Measurements from ENCODE around the gene ZNF318.
"Not testable (repeated sequence)": the region's sequence is repeated elsewhere in the genome, so short reads cannot be mapped to it uniquely, and the experiment has no call there.

The ZNF318 gene

DNA sequence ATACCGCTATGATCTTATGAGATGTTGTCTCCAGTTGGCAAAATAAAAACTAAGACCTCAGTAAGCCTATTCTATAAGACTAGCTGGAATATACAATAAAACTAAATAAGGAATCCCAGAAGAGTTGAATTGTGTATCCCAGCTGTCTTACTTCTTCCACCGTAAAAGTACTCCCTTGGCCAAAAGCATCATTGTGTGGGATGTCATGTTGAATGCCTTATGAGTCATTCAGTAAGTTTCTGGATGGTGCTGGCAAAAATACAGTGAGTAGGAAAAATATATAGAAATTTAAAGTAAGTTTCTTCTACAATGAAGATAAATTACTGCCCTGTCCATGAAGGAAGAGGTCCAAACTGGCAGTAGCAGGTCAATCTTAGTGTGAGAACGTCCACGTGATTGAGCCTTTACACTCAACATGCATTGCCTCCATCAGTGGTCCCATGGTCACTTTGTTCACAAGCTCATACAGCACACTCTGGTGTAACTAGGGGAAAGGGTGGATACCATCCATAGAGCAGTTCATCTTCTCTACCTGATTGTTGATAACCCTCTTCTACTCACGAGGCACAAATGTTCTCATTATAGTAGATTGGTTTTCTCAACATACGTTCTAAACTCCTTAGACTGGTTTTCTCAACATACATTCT lies 13.7 kb upstream of the ZNF318 start:
- no peak for TF ChIP-seq TAF1 (IDR thresholded peaks at IDR 0.05; ENCODE audit: borderline replicate concordance, low read depth, low read length)
- no peak for DNase-seq (ENCODE audit: insufficient read length)
- peak; percentile 63 for FAIRE-seq

DNA sequence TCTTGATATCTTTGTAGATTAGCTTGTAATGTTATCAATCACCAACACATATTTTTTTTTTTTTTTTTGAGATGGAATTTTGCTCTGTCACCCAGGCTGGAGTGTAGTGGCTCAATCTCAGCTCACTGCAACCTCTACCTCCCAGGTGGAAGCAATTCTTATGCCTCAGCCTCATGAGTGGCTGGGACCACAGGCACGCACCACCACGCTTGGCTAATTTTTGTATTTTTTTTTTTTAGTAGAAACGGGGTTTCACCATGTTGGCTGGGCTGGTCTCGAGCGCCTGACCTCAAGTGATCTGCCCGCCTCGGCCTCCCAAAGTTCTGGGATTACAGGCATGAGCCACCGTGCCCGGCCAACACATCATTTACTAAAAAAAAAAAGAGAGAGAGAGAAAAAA lies 11.4 kb upstream of the ZNF318 start:
- FAIRE-seq; DNase-seq (ENCODE audit: insufficient read length): not testable (repeated sequence)

DNA sequence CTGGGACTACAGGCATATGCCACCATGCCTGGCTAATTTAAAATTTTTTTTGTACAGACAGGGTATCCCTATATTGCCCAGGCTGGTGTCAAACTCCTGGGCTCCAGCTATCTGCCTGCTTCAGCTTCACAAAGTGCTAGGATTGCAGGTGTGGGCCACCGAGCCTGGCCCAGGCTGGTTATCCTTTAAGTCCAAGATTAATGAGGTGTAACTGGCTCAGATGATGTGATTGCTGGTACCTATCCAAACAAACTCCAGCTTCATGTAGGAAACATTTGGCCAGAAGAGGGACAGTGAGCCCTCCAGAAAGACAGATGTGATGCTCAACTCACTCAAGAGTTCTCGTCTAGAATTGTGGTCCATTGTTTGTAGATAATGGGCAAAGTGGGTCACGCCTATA lies 9.2 kb upstream of the ZNF318 start:
- DNase-seq (ENCODE audit: insufficient read length): no peak
- no peak for FAIRE-seq
- no peak for TF ChIP-seq TAF1 (IDR thresholded peaks at IDR 0.05; ENCODE audit: borderline replicate concordance, low read depth, low read length)
- TF ChIP-seq POLR2AphosphoS5 (IDR thresholded peaks at IDR 0.05; ENCODE audit: low read depth, low read length): no peak
- no peak for TF ChIP-seq POLR2A (IDR thresholded peaks at IDR 0.05; ENCODE audit: low read depth, low read length)

DNA sequence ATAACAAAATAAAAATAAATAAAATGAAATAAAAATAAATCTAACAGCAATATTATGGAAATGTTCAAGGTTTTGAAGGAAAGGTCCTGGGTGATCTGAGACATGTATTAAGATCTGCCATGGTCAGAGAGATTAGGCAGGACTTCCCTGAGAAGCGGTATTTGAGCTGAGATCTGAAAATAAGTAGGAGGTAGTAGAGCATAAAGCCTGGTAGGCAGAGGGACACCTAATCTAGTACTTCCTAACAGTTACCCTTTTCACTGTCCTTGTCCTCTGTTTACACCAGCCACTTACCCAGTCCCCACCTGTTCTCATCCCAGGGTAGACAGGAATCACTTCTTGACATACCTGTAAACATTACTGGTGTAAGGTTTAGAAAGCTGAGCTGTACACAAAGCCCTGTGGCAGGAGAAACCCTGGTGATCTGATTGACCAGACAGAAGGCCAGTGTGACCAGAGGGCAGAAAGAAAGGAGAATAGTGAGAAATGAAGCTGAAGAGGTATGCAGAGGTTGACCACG lies 8.3 kb upstream of the ZNF318 start:
- TF ChIP-seq TAF1 (IDR thresholded peaks at IDR 0.05; ENCODE audit: borderline replicate concordance, low read depth, low read length): no peak
- no peak for TF ChIP-seq POLR2A (IDR thresholded peaks at IDR 0.05; ENCODE audit: low read depth, low read length)
- TF ChIP-seq POLR2AphosphoS5 (IDR thresholded peaks at IDR 0.05; ENCODE audit: low read depth, low read length): no peak
- no peak for DNase-seq (ENCODE audit: insufficient read length)
- FAIRE-seq: peak; percentile 68

DNA sequence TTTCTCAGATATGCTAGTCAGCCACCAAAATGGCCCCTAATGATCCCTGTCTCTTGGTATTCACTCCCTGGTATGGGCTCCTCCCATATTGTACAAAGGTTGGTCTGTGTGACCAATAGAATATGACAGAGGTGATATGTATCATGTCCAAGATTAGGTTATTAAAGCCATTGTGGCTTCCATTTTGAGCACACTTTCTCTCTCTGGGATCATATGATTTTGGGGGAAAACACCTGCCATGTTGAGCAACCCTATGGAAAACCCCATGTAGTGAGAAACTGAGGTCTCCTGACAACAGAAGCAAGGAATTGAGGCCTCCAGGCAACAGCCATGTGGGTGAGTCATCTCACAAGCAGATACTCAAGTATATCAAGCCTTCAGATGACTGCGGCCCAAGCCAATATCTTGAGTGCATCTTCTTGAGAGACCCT lies 7.1 kb upstream of the ZNF318 start:
- FAIRE-seq: peak; percentile 78
- no peak for TF ChIP-seq POLR2AphosphoS5 (IDR thresholded peaks at IDR 0.05; ENCODE audit: low read depth, low read length)
- TF ChIP-seq POLR2A (IDR thresholded peaks at IDR 0.05; ENCODE audit: low read depth, low read length): no peak
- TF ChIP-seq TAF1 (IDR thresholded peaks at IDR 0.05; ENCODE audit: borderline replicate concordance, low read depth, low read length): no peak
- no peak for DNase-seq (ENCODE audit: insufficient read length)

DNA sequence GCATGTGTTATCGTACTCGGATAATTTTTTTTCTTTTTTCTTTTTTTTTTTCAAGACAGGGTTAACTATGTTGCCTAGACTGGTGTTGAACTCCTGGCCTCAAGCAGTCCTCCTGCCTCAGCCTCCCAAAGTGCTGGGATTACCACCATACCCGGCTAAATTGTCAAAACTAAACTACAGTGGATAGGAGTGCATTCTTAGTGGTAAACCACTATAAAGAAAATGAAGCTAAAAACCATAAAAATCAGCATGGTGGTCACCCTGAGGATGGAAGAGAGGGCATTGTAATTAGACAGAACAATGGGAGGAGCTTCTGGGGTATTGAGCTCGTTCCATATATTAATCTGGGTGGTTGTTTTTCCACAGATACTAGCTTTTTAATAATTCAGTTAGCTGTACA lies 6.2 kb upstream of the ZNF318 start:
- no peak for DNase-seq (ENCODE audit: insufficient read length)
- FAIRE-seq: peak; percentile 24
- no peak for TF ChIP-seq POLR2AphosphoS5 (IDR thresholded peaks at IDR 0.05; ENCODE audit: low read depth, low read length)
- TF ChIP-seq POLR2A (IDR thresholded peaks at IDR 0.05; ENCODE audit: low read depth, low read length): no peak
- TF ChIP-seq TAF1 (IDR thresholded peaks at IDR 0.05; ENCODE audit: borderline replicate concordance, low read depth, low read length): no peak

DNA sequence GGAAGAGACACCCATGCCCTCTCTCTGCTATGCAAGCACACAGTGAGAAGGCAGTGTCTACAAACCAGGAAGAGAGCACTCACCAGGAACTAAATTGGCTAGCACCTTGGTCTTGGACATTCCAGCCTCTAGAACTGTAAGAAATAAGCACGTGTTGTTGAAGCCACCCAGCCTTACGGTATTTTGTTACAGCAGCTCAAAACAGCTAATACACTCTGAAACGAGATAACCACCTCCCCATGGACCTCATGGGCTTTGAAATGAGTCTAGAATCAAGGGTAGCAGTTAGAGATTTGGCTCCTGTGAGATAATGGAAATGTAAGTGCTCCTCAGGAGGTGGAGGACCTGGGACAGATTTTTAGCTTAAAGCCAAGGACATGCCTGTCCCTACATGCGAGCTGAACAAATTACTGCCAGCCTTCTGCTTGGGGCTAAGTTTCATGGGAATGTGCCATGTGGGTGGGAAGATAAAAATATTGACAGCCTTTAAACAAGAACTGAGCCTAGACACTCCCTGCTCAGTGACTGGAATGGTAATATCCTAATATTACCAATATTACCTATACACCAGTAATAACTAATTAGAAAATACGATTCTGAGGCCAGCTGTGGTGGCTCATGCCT lies 3.9 kb upstream of the ZNF318 start:
- DNase-seq (ENCODE audit: insufficient read length) (no peak), FAIRE-seq (no peak)
- TF ChIP-seq POLR2A (IDR thresholded peaks at IDR 0.05; ENCODE audit: low read depth, low read length): no peak
- TF ChIP-seq POLR2AphosphoS5 (IDR thresholded peaks at IDR 0.05; ENCODE audit: low read depth, low read length): no peak
- TF ChIP-seq TAF1 (IDR thresholded peaks at IDR 0.05; ENCODE audit: borderline replicate concordance, low read depth, low read length): no peak

DNA sequence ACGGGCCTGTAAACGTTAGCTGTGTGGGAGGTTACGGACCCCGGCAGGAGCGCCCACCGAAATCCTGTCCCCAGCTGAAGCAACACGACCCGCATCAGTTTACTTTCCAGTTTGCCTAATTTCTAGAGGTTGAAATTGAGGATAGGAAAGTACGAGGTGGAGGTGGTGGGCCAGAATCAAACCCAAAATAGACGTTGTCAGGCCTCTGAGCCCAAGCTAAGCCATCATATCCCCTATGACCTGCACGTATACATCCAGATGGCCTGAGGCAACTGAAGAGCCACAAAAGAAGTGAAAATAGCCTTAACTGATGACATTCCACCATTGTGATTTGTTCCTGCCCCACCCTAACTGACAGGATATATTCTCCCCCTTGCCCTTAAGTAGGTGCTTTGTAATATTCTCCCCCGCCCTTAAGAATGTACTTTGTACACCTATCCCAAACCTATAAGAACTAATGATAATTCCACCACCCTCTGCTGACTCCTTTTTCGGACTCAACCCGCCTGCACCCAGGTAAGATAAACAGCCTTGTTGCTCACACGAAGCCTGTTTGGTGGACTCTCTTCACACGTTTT lies 645 bp upstream of the ZNF318 start:
- DNase-seq (ENCODE audit: insufficient read length); FAIRE-seq: not testable (repeated sequence)

DNA sequence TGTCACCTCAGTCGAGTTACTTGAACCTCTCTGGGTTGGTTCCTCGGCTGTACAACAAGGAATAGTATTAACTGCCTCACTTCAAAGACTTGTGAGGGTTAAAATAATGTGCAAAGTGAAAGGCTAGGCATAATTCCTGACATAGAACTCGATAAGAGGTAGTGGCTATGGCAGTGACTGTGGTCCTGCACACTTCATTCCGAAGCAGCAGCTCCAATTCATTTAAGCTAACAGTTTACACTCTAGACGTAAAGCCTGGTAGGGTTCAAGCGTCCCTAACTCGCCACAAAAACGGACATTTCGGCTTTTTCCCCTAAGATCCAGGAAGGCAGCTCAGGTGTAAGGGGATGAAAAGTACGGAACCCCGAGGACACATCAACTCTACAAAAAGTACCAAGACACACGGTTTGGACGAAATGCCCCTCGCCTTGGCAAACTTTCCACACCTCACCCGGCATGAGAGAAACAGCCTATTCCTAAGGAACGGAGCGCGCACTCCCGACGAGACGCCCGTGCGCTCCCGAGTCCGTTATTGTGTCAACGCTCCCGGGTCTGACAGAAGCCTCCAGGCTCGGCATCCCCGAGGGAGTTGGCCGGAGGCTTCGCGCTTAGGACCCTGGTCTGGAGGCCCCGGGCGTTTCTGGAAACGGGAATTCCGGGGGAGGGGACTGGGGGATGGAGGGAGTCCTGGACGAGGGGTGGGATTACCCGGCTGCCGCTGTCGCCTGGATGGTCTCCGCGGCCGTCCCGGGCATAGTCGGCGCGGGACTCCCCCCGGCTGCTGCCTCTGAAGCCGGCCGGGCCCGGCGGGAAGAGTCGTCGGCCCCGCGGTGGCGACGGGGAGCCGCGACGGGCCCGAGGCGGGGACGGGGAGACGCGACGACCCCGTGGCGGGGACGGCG lies 937 bp downstream of the ZNF318 start:
- TF ChIP-seq POLR2A (IDR thresholded peaks at IDR 0.05; ENCODE audit: low read depth, low read length) (no peak; the same call in 1 of the 2 replicates), TAF1 (IDR thresholded peaks at IDR 0.05; ENCODE audit: borderline replicate concordance, low read depth, low read length) (no peak), POLR2AphosphoS5 (IDR thresholded peaks at IDR 0.05; ENCODE audit: low read depth, low read length) (no peak)
- DNase-seq (ENCODE audit: insufficient read length) (no peak), FAIRE-seq (no peak)

DNA sequence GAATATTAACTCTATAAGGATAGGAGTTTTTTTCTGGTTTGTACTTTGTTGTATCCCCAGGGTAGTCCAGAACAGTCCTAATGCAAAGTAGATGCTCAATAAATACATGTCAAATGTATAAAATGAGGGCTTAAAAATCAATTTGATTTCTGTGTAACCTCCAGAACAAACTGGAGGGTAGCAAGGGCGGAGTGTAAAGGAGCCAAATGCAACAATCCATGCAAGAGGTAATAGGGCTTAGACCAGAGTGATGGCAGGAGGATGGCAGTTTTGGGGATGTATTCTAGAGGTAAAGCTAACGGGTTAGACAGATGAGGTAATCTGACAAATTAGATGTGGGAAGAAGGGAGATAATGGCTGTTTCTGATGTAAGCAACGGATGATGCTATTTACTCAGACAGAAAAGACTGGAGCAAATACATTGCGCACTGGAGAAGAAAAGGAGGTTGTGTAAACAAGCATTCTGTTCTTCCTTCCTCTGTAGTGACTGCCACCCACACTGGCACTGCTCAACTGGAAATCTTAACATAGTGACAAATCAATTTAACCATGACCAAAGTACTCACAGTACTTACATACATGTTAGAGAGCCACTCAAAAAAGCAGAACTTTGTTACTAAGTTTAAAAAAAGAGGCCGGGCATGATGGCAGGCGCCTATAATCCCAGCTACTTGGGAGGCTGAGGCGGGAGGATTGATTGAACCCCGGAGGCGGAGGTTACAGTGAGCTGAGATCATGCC lies 2.0 kb downstream of the ZNF318 start:
- DNase-seq (ENCODE audit: insufficient read length) (no peak), FAIRE-seq (peak; percentile 51)
- no peak for TF ChIP-seq TAF1 (IDR thresholded peaks at IDR 0.05; ENCODE audit: borderline replicate concordance, low read depth, low read length)
- no peak for TF ChIP-seq POLR2AphosphoS5 (IDR thresholded peaks at IDR 0.05; ENCODE audit: low read depth, low read length)
- no peak for TF ChIP-seq POLR2A (IDR thresholded peaks at IDR 0.05; ENCODE audit: low read depth, low read length)

DNA sequence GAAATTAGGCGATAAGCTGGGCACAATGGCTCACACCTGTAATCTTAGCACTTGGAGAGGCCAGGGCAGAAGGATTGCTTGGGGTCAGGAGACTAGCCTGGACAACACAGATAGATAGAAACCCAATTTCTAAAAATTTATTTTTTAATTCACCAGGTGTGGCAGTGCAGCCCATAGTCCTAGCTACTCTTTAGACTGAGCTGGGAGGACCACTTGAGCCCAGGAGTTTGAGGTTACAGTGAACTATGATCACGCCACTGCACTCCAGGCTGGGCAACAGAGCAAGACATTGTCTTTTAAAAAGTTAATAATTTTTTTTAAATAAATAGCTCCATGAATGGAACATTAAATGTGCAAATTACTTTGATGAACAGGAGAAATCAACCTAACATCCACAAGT lies 8.2 kb downstream of the ZNF318 start:
- TF ChIP-seq TAF1 (IDR thresholded peaks at IDR 0.05; ENCODE audit: borderline replicate concordance, low read depth, low read length) (no peak), POLR2AphosphoS5 (IDR thresholded peaks at IDR 0.05; ENCODE audit: low read depth, low read length) (no peak), POLR2A (IDR thresholded peaks at IDR 0.05; ENCODE audit: low read depth, low read length) (no peak)
- no peak for FAIRE-seq
- DNase-seq (ENCODE audit: insufficient read length): no peak

Measured in GM12892 (cell line).